ENCODE results near the gene VAC14.
"Not testable (repeated sequence)": the region's sequence is repeated elsewhere in the genome, so short reads cannot be mapped to it uniquely, and the experiment has no call there.

The VAC14 gene

GRCh38 chr16:70678121-70678897 lies 122.6 kb downstream of the VAC14 start:
- no peak for DNase-seq

- no peak for DNase-seq
Observed at GRCh38 chr16:70677499-70678120, 123.3 kb downstream of the VAC14 start.

GRCh38 chr16:70676675-70677498 lies 124.1 kb downstream of the VAC14 start:
- DNase-seq = no peak

GRCh38 chr16:70675851-70676513 lies 125.0 kb downstream of the VAC14 start:
- DNase-seq = no peak

- no peak for DNase-seq
Observed at GRCh38 chr16:70674221-70675014, 126.5 kb downstream of the VAC14 start.

- not testable (repeated sequence) for DNase-seq
Observed at GRCh38 chr16:70670938-70671337, 130.0 kb downstream of the VAC14 start.

- no peak for DNase-seq
Observed at GRCh38 chr16:70670175-70670574, 130.8 kb downstream of the VAC14 start.

- DNase-seq = no peak
Observed at GRCh38 chr16:70665806-70666735, 134.9 kb downstream of the VAC14 start.

- no peak for DNase-seq
Observed at GRCh38 chr16:70665113-70665694, 135.8 kb downstream of the VAC14 start.

- no peak for DNase-seq
Observed at GRCh38 chr16:70664325-70665112, 136.4 kb downstream of the VAC14 start.

GRCh38 chr16:70663524-70664324 lies 137.2 kb downstream of the VAC14 start:
- no peak for DNase-seq

- DNase-seq = no peak
Observed at GRCh38 chr16:70662991-70663523, 137.9 kb downstream of the VAC14 start.

GRCh38 chr16:70661918-70662641 lies 138.9 kb downstream of the VAC14 start:
- no peak for DNase-seq

- no peak for DNase-seq
Observed at GRCh38 chr16:70661534-70661917, 139.4 kb downstream of the VAC14 start.

- DNase-seq = no peak
Observed at GRCh38 chr16:70660672-70661350, 140.1 kb downstream of the VAC14 start.

- no peak for DNase-seq
Observed at GRCh38 chr16:70659953-70660671, 140.8 kb downstream of the VAC14 start.

- no peak for DNase-seq
Observed at GRCh38 chr16:70659546-70659945, 141.4 kb downstream of the VAC14 start.

Measured in GOT3 (cell line).